H7 (cell line): ENCODE results near the gene HTR3D. TPM values are rescaled to one million over a fixed set of nuclear protein-coding genes. Genes with fewer than 3 reads are reported as not detected.
"Not testable (repeated sequence)": the region's sequence is repeated elsewhere in the genome, so short reads cannot be mapped to it uniquely, and the experiment has no call there.

Experiments
- DNase-seq: peaks from one replicate; pipeline ENCODE4 v3.0.0; 2012
- H3K27me3 ChIP-seq: 2 replicates; pipeline ENCODE4 v1.6.0; 2011; ENCODE audit warnings: mild to moderate bottlenecking, low read length; ENCODE audit not compliant: control insufficient read depth, insufficient read depth
- H3K36me3 ChIP-seq: replicated peaks from 2 replicates; pipeline ENCODE4 v1.5.1; 2011; ENCODE audit warnings: low read length; ENCODE audit not compliant: control insufficient read depth, insufficient read depth
- H3K4me3 ChIP-seq: 2 replicates; pipeline ENCODE4 v1.5.1; 2011; ENCODE audit warnings: low read depth, mild to moderate bottlenecking, control low read depth, low read length, moderate library complexity; ENCODE audit not compliant: insufficient read depth
- total RNA-seq: library from RNA; depleted of rRNA; stranded (reverse); fragments of >200 nt; shearing (Covaris generic); gene quantifications from 2 replicates; pipeline ENCODE4 v1.2.3, GENCODE V29; 2014

The HTR3D gene
- total RNA-seq, 1 experiment from 2014 or later, result not detected

- DNase-seq, result no peak
- Histone ChIP-seq H3K36me3 (no peaks in the 10 kb centered on the region), H3K4me3 (no peak overlapping the region), H3K27me3 (no peaks in the 10 kb centered on the region)
Observed at GRCh38 chr3:184029443-184029842, 2.1 kb upstream of the HTR3D start.

GRCh38 chr3:184030536-184030935, 1.0 kb upstream of the HTR3D start:
- DNase-seq, result no peak
- Histone ChIP-seq H3K27me3 (no peaks in the 10 kb centered on the region), H3K36me3 (no peaks in the 10 kb centered on the region)

GRCh38 chr3:184037816-184038215, 6.3 kb downstream of the HTR3D start:
- no peak overlapping the region for H3K4me3 ChIP-seq
- DNase-seq, result peak; percentile 50
- H3K36me3 ChIP-seq, result no peaks in the 10 kb centered on the region
- H3K27me3 ChIP-seq, result no peaks in the 10 kb centered on the region

More at GRCh38 chr3:184030536-184030935, 1.0 kb upstream of the HTR3D start:
- no peak overlapping the region for H3K4me3 ChIP-seq

GRCh38 chr3:184038307-184038706, 6.8 kb downstream of the HTR3D start:
- H3K27me3 ChIP-seq, H3K36me3 ChIP-seq, H3K4me3 ChIP-seq, DNase-seq: not testable (repeated sequence)

- Histone ChIP-seq H3K4me3 (no peak overlapping the region), H3K27me3 (no peaks in the 10 kb centered on the region), H3K36me3 (no peaks in the 10 kb centered on the region)
- no peak for DNase-seq
Observed at GRCh38 chr3:184039414-184039813, 7.9 kb downstream of the HTR3D start.

DNA sequence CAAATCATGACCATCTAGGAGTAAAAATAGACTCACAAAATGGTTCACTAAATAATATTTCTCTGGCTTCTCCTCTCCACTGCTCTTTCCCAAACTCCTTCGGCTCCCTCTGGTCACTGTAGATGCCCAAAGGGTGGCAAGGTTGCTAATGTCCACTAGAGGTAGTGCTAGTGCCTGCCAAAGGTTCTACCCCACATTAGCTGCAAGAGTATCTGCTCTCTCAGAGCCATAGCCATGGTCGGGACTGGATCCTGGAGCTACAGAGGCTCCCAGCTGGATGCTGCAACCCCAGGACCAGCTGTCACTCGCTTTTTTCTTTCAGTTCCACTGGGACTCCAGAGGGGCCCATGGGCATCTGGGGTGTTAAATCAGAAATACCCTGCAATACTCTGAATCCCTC, 8.5 kb downstream of the HTR3D start:
- peak; percentile 79 for DNase-seq
- Histone ChIP-seq H3K27me3 (no peaks in the 10 kb centered on the region), H3K4me3 (no peak overlapping the region), H3K36me3 (no peaks in the 10 kb centered on the region)

GRCh38 chr3:184042617-184043016, 11.1 kb downstream of the HTR3D start:
- no peaks in the 10 kb centered on the region for H3K36me3 ChIP-seq
- no peak overlapping the region for H3K4me3 ChIP-seq
- H3K27me3 ChIP-seq, result no peaks in the 10 kb centered on the region
- no peak for DNase-seq

DNA sequence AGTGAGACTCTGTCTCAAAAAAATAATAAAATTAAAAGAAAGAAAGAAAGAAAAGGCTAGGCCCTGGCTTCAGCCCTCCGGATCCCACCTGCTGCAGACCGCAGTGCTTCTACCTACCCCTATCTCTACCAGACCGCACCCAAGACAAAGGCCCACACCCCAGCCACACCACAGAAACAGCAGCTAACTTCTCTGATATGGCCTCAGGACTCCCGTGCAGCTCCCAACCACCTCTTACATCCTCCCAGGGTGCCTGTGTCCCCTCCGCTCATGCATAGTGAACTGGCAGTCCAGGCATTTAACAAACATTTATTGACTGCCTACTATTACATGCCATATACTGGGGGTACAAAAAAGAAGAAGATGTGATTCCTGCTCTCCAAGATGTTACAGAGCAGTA, 14.5 kb downstream of the HTR3D start:
- H3K27me3 ChIP-seq, result no peaks in the 10 kb centered on the region
- DNase-seq, result no peak
- H3K4me3 ChIP-seq, result no peak overlapping the region
- no peaks in the 10 kb centered on the region for H3K36me3 ChIP-seq

GRCh38 chr3:184050217-184050847, 18.8 kb downstream of the HTR3D start:
- Histone ChIP-seq H3K27me3 (no peaks in the 10 kb centered on the region), H3K4me3 (no peak overlapping the region), H3K36me3 (no peaks in the 10 kb centered on the region)
- DNase-seq, result no peak

GRCh38 chr3:184052767-184053166, 21.2 kb downstream of the HTR3D start, which contains the start of gene HTR3C:
Gene HTR3C, plus strand, starts transcription at chr3:184053047. Its CDS starts 34 bp downstream, at chr3:184053081.
- Histone ChIP-seq H3K4me3 (no peak within 1 kb of the TSS), H3K36me3 (no peaks in the 10 kb centered on the region), H3K27me3 (no peaks in the 10 kb centered on the region)
- no peak for DNase-seq

DNA sequence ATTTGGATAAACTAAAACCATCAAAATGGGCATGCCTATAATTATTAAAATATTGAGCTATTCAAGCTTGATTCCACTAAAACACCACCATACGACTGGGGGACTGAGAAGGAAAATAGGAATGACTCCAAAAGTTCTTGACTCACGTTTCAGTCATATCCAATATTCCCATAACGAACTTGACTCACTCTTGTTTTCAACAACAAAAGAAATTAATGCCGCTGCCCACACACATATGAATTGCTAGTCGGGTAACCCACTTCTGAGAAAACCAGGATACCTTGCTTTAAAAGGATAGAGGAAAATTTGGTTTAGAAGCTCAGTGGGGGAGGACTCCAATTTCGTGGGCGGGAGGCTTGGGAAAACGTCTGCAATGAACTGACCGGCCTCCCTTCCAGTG, 26.5 kb downstream of the HTR3D start:
- no peak for DNase-seq
- Histone ChIP-seq H3K36me3 (no peaks in the 10 kb centered on the region), H3K27me3 (no peaks in the 10 kb centered on the region), H3K4me3 (no peak overlapping the region)

DNA sequence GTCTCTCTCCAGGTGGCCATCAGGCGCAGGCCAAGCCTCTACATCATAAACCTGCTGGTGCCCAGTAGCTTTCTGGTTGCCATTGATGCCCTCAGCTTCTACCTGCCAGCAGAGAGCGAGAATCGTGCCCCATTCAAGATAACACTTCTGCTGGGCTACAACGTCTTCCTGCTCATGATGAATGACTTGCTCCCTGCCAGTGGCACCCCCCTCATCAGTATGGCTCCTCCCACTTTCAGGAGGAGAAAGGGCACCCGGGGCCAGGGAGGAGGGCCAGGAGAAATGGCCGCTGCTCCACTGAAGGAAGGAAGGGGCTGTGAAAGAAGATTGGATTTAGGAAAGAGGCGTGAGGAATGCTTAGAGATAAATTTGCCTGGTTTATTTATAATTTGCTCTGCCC, 27.9 kb downstream of the HTR3D start:
- Histone ChIP-seq H3K36me3 (no peaks in the 10 kb centered on the region), H3K27me3 (no peaks in the 10 kb centered on the region), H3K4me3 (no peak overlapping the region)
- DNase-seq, result peak; percentile 38

DNA sequence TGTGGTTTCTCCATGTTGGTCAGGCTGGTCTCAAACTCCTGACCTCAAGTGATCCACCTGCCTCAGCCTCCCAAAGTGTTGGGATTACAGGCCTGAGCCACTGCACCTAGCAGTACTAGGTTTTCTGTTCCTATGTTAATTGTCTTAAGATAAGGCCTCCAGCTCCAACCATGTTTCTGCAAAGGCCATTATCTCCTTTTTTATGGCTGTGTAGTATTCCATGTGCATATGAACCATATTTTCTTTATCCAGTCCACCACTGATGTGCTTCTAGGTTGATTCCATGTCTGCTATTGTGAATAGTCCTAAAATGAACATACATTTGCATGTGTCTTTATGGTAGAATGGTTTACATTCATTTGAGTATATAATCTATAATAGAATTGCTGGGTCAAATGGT, 31.1 kb downstream of the HTR3D start:
- Histone ChIP-seq H3K27me3 (no peaks in the 10 kb centered on the region), H3K4me3 (no peak overlapping the region), H3K36me3 (no peaks in the 10 kb centered on the region)
- no peak for DNase-seq

DNA sequence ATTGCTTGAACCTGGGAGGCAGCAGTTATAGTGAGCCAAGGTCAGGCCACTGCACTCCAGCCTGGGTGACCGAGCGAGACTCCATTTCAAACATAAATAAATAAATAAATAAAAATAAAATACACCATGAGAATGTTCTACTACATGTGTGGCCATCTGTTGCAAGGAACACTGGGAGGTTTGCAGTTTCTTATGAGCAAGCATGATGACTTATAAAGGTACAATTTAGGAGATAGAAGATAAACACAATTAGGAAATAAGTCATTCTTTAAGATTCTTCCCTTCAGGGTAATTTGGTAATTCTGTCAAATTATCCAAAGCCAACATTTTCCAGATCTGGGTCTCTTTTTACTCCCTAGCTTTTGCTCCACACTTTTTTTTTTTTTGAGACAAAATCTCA, 34.7 kb downstream of the HTR3D start:
- no peaks in the 10 kb centered on the region for H3K36me3 ChIP-seq
- DNase-seq, result no peak
- H3K27me3 ChIP-seq, result no peaks in the 10 kb centered on the region
- H3K4me3 ChIP-seq, result no peak overlapping the region

DNA sequence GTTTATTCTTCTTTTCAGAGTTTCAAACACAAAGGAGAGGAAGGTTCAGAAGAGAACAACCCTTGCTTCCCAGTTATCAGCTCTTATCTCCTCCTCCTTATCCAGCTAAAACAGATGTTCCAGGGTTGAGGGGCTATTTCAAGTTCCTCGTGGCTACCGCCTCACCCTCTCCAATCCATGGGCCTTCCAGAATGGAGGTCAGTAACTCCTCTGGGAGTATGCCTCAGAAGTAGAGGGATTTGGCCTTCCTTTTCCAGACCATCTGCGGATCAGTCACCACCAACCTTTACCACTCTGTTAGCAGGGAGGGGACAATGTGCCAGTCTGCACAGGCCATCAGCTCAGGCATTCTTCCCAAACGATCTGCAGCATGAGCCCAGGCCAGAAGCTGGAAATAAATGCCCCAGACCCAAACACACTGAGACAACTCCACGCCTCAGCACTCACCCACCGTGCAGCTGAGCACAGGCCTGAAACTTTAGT, 36.1 kb downstream of the HTR3D start:
- Histone ChIP-seq H3K27me3 (no peaks in the 10 kb centered on the region), H3K36me3 (no peaks in the 10 kb centered on the region), H3K4me3 (no peak overlapping the region)
- DNase-seq, result no peak

DNA sequence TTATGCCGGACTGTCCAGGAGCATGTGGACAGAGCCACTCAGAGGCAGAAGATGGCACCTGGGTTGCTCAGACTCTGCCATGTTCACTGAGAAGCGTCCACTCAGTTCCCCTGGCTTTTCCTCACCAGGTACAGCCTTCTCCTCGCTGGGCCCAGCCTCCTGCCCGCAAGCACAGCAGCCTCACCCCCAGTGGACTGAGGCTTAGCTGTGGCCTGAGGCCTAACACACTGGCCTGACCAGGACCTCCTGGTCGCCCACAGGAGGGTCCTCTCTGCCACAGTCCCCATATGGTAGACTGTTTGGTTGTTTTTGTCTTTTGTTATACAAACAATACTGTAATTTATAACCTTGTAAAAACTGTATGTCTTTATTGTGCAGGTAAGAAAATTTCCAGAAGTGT, 36.8 kb downstream of the HTR3D start:
- no peak overlapping the region for H3K4me3 ChIP-seq
- DNase-seq, result no peak

More for the DNA sequence above, 36.8 kb downstream of the HTR3D start:
- H3K27me3 ChIP-seq, result no peaks in the 10 kb centered on the region
- H3K36me3 ChIP-seq, result no peaks in the 10 kb centered on the region
